Measurements from ENCODE around the gene COL10A1.

COL10A1 gene

DNA sequence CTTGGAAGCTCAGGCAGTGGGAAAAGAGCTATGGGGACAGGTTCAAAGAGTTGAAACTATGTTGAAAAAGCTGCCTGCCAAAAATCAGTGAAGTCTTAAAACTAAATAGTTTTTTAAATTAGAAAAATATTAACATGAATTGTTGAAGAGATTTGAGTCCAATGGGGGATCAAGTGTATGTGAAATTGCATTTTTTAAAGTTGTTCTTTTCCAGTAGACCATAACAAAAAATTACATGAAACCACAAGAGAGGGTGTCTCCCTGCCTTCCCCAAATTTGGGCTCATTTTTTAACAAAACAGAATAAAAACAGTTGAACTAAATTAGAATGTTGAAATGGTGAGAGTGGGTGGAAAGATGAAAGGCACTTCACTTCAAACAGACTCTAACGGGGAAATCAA lies 31.5 kb upstream of the COL10A1 start:
- DNase-seq (ENCODE audit: low read depth in 1 of 2, low spot score in 1 of 2) = no peak
- no peak for TF ChIP-seq GABPA (IDR thresholded peaks at IDR 0.05; ENCODE audit: low read depth)
- no peak for TF ChIP-seq REST (IDR thresholded peaks at IDR 0.05; ENCODE audit: insufficient replicate concordance, low read depth)
- TF ChIP-seq POLR2AphosphoS5 (IDR thresholded peaks at IDR 0.05; ENCODE audit: low read depth) = no peak
- no peak for TF ChIP-seq SPI1 (IDR thresholded peaks at IDR 0.05; ENCODE audit: borderline replicate concordance, low read depth)
- no peak for TF ChIP-seq CTCF (IDR thresholded peaks at IDR 0.05; ENCODE audit: insufficient read depth, low read length)
- H3K27ac ChIP-seq (replicated peaks) = no peak overlapping the region
- H3K27me3 ChIP-seq (ENCODE audit: insufficient read depth, poor library complexity, severe bottlenecking) = no peaks in the 10 kb centered on the region
- H3K4me3 ChIP-seq (replicated peaks; ENCODE audit: insufficient read depth, low read length) = no peak overlapping the region

DNA sequence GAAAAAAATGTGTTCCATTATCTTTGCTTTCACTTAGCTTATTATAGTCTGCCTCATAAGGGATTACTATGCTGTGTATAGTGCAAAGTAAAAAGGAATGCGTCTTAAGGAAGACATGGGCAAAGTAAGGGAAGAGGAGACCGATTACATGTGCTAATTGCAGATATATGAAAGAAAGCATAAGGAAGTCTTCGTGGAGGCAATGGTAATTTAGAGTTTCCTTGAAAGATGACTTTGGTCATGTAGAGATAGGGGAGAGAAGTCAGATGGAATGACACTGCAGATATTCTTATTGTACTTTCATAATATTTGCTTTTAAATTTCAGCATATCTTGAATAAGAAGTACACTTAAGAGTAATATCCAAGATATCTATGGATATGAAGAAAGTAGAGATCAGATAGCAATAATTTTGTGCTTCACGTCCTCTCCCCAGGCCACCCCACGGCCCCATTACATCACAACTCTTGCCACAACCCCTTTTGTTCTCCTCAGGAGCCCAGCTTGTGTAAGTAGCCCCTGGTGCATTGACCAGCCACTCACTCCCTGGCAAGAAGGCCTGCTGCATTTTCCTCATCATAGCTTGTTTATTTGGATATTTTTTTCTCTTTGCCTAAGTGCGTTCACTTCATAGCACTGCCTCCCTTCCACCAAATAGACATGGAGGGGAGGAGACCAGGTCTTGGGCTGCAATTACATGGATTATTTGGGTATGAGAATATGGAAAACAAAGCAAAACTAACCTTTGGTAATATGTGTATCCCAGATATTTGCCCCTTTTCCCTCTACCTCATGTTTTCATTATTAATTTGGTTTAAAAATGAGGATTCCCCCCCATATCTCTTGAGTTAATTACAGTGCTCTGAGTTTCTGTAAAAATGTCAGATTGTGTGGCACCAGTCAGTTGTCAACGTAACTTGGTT lies 30.7 kb upstream of the COL10A1 start:
- no peak for TF ChIP-seq POLR2AphosphoS5 (IDR thresholded peaks at IDR 0.05; ENCODE audit: low read depth)
- Histone ChIP-seq H3K4me3 (replicated peaks; ENCODE audit: insufficient read depth, low read length) (no peak overlapping the region), H3K27ac (replicated peaks) (no peak overlapping the region), H3K27me3 (ENCODE audit: insufficient read depth, poor library complexity, severe bottlenecking) (no peaks in the 10 kb centered on the region)
- no peak for DNase-seq (ENCODE audit: low read depth in 1 of 2, low spot score in 1 of 2)

DNA sequence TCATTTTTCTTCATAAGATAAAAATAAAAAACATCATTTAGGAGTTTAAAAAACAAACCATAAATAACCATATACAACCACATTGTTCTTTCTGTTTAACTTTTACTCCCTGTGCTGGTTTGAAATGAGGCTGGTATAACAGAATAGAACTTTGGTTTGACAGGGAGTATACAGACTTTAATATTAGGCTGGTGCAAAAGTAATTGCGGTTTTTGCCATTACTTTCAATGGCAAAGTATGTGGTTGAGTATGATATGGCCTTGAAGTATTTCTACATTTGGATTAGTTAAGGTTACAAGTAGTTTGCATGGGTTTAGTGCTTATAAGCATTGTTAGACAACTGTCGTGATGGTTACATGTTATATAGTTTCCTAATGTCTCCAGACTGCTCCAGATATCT lies 29.0 kb upstream of the COL10A1 start:
- Histone ChIP-seq H3K4me3 (replicated peaks; ENCODE audit: insufficient read depth, low read length) (no peak overlapping the region), H3K27ac (replicated peaks) (no peak overlapping the region), H3K27me3 (ENCODE audit: insufficient read depth, poor library complexity, severe bottlenecking) (no peaks in the 10 kb centered on the region)
- TF ChIP-seq CTCF (IDR thresholded peaks at IDR 0.05; ENCODE audit: insufficient read depth, low read length) (no peak), REST (IDR thresholded peaks at IDR 0.05; ENCODE audit: insufficient replicate concordance, low read depth) (no peak), SPI1 (IDR thresholded peaks at IDR 0.05; ENCODE audit: borderline replicate concordance, low read depth) (no peak), POLR2AphosphoS5 (IDR thresholded peaks at IDR 0.05; ENCODE audit: low read depth) (no peak), GABPA (IDR thresholded peaks at IDR 0.05; ENCODE audit: low read depth) (no peak)
- DNase-seq (ENCODE audit: low read depth in 1 of 2, low spot score in 1 of 2) = no peak

GRCh38 chr6:116152620-116153019 lies 26.7 kb upstream of the COL10A1 start:
- no peak for TF ChIP-seq POLR2AphosphoS5 (IDR thresholded peaks at IDR 0.05; ENCODE audit: low read depth)
- Histone ChIP-seq H3K4me3 (replicated peaks; ENCODE audit: insufficient read depth, low read length) (no peak overlapping the region), H3K27me3 (ENCODE audit: insufficient read depth, poor library complexity, severe bottlenecking) (no peaks in the 10 kb centered on the region), H3K27ac (replicated peaks) (no peak overlapping the region)
- DNase-seq (ENCODE audit: low read depth in 1 of 2, low spot score in 1 of 2) = no peak
